HG02884 (cell line): Measurements from ENCODE around the gene MXD1.
"Not testable (repeated sequence)": the region's sequence is repeated elsewhere in the genome, so short reads cannot be mapped to it uniquely, and the experiment has no call there.

ENCODE experiments used
- ATAC-seq: cut with Tn5 transposase; IDR thresholded peaks from one replicate; pipeline ENCODE4 v1.9.1; 2021; ENCODE audit warnings: mild to moderate bottlenecking, moderate library complexity; ENCODE audit not compliant: unreplicated experiment

MXD1 gene, protein sequence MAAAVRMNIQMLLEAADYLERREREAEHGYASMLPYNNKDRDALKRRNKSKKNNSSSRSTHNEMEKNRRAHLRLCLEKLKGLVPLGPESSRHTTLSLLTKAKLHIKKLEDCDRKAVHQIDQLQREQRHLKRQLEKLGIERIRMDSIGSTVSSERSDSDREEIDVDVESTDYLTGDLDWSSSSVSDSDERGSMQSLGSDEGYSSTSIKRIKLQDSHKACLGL

DNA sequence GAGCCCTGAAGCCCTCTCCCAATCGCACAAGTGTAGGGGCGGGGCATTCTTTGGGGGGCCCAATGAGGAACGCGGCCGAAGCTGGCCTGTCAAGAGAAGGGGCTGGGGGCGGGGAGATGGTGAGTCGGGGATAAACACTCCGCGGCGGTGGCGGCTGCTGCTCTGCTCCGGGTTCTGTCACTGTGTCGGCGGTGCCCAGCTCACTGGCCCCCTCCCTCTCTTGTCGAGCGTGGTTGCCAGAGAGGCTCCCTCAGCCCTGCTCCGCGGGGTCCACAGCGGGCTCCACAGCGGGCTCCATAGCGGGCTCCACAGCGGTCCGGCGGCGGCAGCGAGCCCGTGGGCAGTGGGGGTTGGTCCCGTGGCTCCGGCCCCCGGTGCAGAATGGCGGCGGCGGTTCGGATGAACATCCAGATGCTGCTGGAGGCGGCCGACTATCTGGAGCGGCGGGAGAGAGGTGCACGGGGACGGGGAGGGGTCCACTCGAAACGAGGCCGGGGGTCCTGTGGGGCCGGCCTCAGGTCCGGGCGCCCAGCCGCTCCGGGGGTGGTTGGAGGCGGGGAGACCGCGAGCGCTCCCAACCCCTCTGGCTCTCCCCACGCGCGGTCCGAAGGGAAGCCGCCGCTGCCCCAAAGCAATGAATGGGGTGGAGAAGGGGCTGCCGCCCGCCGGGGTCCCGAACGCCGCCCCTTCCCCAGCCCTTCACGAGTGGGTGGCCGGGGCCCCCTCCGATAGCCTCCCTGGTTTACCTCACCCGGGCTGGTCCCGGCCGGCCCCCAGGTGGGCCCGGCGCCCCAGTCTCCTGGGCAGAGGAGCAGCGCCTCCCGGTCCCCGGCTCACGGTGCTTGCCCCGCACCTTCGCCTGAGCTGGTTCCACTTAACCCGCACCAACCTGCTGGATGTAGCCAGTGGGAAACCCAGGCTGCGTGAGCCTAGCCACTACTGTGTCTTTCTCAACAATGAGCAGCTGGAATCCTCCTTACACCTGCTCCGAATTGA is at the start of gene MXD1:
Gene MXD1, plus strand, starts transcription at position 160 of the 996 bp plus-strand sequence. Its CDS starts 222 bp downstream, at position 382.
- ATAC-seq, result no peak

DNA sequence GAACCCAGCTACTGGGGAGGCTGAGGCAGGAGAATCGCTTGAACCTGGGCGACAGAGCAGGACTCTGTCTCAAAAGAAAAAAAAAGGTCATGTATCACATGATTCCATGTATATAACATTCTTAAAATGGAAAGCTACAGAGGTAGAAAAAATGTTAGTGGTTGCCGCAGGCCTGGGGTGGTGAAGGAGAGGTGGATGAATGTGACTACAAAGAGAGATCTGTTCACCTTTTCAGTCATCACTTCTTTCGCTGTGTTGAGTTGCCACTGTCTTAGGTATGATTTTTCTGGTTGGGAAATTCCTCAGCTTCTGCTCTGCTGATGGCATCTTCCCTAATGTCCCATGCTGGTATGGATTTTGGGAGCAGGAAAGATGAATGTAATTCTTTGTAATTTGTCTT is 26.5 kb upstream of the MXD1 start:
- ATAC-seq, result no peak

DNA sequence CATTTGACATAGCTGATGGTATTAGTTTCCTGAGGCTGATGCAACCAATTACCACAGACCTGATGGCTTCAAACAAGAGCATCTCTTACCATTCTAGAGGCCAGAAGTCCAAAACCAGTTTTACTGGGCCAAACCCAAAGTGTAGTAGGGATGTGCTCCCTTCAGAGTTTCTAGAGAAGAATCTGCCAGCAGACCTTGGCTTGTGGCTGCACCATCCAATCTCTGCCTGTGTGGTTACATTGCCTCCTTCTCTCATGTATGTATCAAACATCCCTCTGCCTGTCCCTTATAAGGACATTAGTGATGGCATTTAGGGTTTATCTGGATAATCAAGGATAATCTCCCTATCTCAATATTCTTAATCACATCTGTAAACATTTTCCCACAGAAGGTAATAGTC is 25.6 kb upstream of the MXD1 start:
- no peak for ATAC-seq

GRCh38 chr2:69890881-69891280 is 24.0 kb upstream of the MXD1 start:
- no peak for ATAC-seq

DNA sequence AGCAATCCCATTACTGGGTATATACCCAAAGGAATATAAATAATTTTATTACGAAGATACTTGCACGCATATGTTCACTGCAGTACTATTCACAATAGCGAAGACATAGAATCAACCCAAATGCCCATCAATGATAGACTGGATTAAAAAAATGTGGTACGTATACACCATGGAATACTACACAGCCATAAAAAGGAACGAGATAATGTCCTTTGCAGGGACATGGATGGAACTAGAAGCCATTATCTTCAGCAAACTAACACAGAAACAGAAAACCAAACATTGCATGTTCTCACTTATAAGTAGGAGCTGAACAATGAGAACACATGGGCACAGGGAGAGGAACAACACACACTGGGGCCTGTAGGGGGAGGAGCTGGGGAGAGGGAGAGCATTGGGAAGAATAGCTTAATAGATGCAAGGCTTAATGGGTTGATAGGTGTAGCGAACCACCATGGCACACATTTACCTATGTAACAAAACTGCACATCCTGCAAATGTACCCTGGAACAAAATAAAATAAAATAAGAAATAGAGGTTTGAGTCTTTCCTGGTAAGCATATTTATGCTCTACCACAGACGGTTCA is 22.0 kb upstream of the MXD1 start:
- not testable (repeated sequence) for ATAC-seq

DNA sequence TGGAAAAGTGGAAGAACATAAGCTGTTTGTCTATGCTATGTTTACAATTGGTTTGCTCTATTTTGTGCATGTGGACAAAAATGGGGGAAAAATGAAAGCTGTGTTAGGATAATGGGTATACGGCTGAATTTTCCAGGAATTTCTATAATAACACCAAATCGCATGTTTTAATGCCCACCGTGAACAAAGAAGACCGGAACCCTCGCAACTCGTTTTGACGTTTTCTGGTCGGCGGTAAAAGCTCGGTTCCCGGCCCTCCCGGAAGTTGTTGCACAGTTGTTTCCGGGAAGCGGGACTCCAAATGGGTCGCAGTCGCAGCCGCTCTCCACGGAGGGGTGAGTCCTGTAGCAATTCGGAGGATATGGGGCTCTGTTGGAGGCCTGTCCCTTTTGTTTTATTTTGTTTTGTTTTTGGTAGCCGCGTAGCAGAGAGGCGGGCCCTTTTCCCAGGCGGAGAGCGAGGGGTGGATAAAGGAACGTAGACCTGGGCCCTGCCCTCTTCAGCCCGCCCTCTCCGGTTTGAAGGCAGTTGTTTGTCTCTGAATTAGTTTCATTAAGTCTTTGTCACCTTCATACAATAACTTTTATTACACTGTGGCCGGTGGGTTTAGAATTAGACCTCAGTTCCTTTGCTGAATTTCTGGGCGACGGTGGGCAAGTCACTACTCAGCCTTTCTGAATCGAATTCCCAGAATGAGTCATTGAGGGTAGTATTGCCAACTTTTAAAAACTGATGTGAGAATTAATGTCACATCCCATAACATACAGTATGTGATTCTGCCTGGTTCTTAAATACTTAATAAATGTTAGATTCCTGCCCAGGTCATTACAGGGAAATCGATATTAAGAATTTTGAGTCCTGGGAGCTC is 21.0 kb upstream of the MXD1 start, which contains the start of gene SNRNP27:
Gene SNRNP27, plus strand, starts transcription at position 273 of the 868 bp plus-strand sequence. Its CDS starts 29 bp downstream, at position 302.
- no peak for ATAC-seq

- not testable (repeated sequence) for ATAC-seq
Observed at GRCh38 chr2:69894737-69895136, 20.2 kb upstream of the MXD1 start.

GRCh38 chr2:69902213-69902922 is 12.5 kb upstream of the MXD1 start:
- ATAC-seq, result no peak

GRCh38 chr2:69907216-69907615 is 7.7 kb upstream of the MXD1 start:
- ATAC-seq, result no peak

- no peak for ATAC-seq
Observed at GRCh38 chr2:69911985-69912563, 2.8 kb upstream of the MXD1 start.

DNA sequence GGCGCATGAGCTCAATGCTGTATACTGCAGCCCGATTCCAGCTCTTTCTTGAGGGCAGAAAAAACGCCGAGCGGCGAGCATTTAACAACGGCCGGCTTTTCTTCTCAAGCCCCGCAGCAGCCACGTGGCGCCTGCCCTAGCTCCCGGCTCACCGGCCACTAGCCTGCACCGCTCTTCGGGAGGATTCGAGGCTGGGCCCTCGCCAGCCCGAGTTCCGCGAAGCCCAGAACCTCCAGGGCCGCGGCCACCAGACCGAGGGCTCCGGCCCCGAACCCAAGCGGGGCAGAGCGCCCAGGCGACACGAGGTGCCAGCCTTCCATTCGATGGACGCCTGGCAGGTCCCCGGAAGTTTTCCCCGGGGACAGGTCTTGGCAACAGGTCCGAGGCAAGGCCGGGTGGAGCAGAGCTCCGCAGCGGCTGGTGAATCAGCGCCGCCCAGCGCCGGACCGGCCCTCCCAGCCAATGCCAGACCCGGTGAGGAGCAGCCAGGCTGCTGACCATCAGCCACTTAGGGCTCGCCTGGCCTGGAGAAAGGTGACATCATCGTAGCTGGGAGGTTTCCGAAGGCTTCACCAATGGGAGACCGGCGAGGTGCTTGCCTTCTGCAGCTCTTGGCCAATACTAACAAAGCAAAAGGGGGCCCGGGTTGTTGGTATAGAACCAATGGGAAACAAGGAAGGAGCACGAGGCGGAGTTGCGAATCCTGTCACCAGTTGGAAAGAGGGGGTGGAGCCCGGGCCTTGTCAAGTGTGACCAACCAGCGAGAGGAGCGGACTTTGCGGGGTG is 552 bp upstream of the MXD1 start:
- peak; percentile 89 for ATAC-seq

DNA sequence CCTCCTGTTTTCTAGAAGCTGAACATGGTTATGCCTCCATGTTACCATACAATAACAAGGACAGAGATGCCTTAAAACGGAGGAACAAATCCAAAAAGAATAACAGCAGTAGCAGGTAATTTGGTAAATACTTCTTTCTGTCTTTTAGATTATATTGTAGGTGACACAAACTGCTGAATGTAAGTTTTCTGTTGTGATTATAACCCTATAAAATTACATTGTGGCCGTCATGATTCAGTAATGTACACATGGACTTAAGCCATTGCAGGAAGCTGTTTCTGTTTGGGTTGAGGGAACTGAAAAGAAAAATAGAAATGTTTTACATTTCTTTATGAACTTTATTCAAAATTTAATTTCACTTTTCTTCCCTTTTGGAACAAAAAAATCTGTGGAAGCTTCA is 1.2 kb downstream of the MXD1 start:
- ATAC-seq, result no peak

GRCh38 chr2:69917852-69918251 is 2.9 kb downstream of the MXD1 start:
- no peak for ATAC-seq

GRCh38 chr2:69918401-69918800 is 3.5 kb downstream of the MXD1 start:
- no peak for ATAC-seq

- no peak for ATAC-seq
Observed at GRCh38 chr2:69923116-69923515, 8.2 kb downstream of the MXD1 start.

DNA sequence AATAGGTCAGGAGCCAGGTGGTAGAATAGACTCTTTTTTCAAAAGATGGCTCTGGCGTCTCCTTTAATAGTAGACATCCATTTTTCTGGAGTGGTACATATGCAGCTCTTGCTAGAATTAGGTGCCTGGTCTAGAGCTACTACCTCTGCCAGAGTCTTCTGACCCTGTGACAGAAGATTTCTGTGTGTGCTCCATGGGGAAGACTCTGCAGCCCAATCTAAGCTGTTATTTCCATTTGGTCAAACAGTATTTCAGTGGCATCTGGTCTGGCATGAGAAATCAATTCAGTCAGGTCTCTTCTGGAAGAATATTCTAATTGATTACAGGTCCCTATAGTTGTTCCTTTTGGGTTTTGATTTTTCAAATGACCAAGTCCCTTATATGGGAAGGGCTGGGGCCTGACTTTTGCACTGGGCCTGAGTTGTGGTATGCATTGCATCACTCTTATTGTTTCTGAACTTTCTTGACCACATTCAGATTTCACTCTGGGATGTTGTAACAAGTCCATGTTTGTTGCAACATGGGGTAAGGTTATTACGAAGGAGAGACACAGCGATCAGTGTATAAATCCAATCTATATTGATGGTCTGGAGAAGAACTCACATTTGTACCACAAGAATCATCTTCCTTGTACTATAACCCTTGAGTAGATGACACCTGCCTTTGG is 12.1 kb downstream of the MXD1 start:
- no peak for ATAC-seq

- ATAC-seq, result no peak
Observed at GRCh38 chr2:69931832-69932595, 17.1 kb downstream of the MXD1 start.

DNA sequence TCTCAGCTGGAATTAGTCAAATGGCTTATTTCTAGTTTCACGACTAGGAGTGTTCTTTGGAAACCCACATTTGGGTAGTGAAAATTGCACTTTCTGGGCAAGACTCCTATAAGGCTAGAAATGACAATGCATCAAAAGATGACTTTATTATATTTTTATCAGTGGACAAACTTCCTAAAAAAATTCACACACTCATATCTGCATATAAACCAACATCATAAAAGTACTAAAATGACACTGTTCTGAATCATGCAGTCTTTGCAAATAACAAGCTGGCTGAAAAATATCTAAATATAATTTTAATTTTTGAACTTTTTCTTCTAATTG is 17.6 kb downstream of the MXD1 start:
- no peak for ATAC-seq
